Mammary epithelial cell (primary cell): ENCODE results near the gene SDK1.

Experiments
- CTCF ChIP-seq, 2 donors: IDR thresholded peaks in 1 of 2; conservative IDR thresholded peaks in 1 of 2; 2 replicates each; pipeline ENCODE4 v1.5.1; 2011 to 2012; ENCODE audit warnings: inconsistent platforms in 2 of 2, low read length in 2 of 2, mild to moderate bottlenecking in 2 of 2, control low read depth in 1 of 2, low read depth in 1 of 2; ENCODE audit not compliant: insufficient read depth in 1 of 2; ENCODE audit errors: extremely low read depth in 1 of 2
- EZH2 ChIP-seq: IDR thresholded peaks from 2 replicates; pipeline ENCODE4 v1.6.1; 2012; ENCODE audit warnings: low read length, inconsistent platforms, borderline replicate concordance

DNA sequence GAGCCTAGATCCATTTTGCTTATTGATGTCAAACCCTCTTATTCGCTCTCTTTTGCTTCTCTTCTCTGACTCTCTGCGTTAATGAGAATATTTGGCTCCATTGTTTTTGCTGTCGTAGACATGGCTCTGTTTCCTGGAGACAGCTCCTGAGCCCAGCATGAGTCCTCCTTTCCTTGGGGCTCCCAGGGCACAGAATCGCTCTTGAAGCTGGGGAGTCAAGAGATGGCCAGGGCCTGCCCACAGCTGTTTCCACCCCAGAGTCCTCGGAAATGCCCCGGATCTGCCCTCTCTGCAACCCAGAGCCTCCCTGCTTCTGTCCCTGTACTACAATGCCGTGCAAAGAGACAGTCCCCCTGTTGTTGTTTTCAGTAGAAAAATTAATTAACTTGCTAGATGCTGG is 814.4 kb downstream of the SDK1 start:
- TF ChIP-seq CTCF (conservative IDR thresholded peaks at IDR 0.05 in 1 of 2, IDR thresholded peaks at IDR 0.05 in 1 of 2; ENCODE audit: extremely low read depth in 1 of 2, insufficient read depth in 1 of 2, low read depth in 1 of 2, low read length in 2 of 2) (no peak), EZH2 (no peak)
